HG03135 (cell line): ENCODE data around the gene ZFYVE21.
A peak's percentile ranks its signal among the peaks of the same experiment; 100 is the strongest.

Experiments
- ATAC-seq: cut with Tn5 transposase; IDR thresholded peaks from one replicate; pipeline ENCODE4 v1.9.1; 2021; ENCODE audit warnings: mild to moderate bottlenecking, moderate library complexity; ENCODE audit not compliant: unreplicated experiment

ZFYVE21 gene

GRCh38 chr14:103691655-103692054 lies 24.0 kb upstream of the ZFYVE21 start:
- ATAC-seq: peak; percentile 61

GRCh38 chr14:103692159-103692558 lies 23.5 kb upstream of the ZFYVE21 start:
- peak; percentile 4 for ATAC-seq

- ATAC-seq: no peak
These were observed 22.7 kb upstream of the ZFYVE21 start for GRCh38 chr14:103692871-103693270.

- ATAC-seq: no peak
These were observed 22.1 kb upstream of the ZFYVE21 start for GRCh38 chr14:103693515-103693914.

- no peak for ATAC-seq
These were observed 21.0 kb upstream of the ZFYVE21 start for GRCh38 chr14:103694572-103695026.

- ATAC-seq: no peak
These were observed 20.1 kb upstream of the ZFYVE21 start for GRCh38 chr14:103695296-103696069.

- no peak for ATAC-seq
These were observed 19.6 kb upstream of the ZFYVE21 start for GRCh38 chr14:103696070-103696402.

- ATAC-seq: no peak
These were observed 19.0 kb upstream of the ZFYVE21 start for GRCh38 chr14:103696466-103697071.

GRCh38 chr14:103697206-103697602 lies 18.4 kb upstream of the ZFYVE21 start:
- no peak for ATAC-seq

GRCh38 chr14:103697603-103698379 lies 17.8 kb upstream of the ZFYVE21 start:
- no peak for ATAC-seq

GRCh38 chr14:103698380-103699260 lies 17.0 kb upstream of the ZFYVE21 start:
- no peak for ATAC-seq

- no peak for ATAC-seq
These were observed 16.3 kb upstream of the ZFYVE21 start for GRCh38 chr14:103699261-103699661.

- ATAC-seq: no peak
These were observed 15.5 kb upstream of the ZFYVE21 start for GRCh38 chr14:103699901-103700752.

GRCh38 chr14:103700753-103701490 lies 14.7 kb upstream of the ZFYVE21 start:
- no peak for ATAC-seq

- ATAC-seq: no peak
These were observed 13.5 kb upstream of the ZFYVE21 start for GRCh38 chr14:103702095-103702494.

- no peak for ATAC-seq
These were observed 12.8 kb upstream of the ZFYVE21 start for GRCh38 chr14:103702497-103703432.

- no peak for ATAC-seq
These were observed 11.9 kb upstream of the ZFYVE21 start for GRCh38 chr14:103703433-103704385.
